ENCODE measurements around the gene COG1. TPM values are rescaled to one million over a fixed set of nuclear protein-coding genes. Genes with fewer than 3 reads are reported as not detected.

The COG1 gene
- total RNA-seq, 1 donor from 2014 or later = 45.6 TPM

DNA sequence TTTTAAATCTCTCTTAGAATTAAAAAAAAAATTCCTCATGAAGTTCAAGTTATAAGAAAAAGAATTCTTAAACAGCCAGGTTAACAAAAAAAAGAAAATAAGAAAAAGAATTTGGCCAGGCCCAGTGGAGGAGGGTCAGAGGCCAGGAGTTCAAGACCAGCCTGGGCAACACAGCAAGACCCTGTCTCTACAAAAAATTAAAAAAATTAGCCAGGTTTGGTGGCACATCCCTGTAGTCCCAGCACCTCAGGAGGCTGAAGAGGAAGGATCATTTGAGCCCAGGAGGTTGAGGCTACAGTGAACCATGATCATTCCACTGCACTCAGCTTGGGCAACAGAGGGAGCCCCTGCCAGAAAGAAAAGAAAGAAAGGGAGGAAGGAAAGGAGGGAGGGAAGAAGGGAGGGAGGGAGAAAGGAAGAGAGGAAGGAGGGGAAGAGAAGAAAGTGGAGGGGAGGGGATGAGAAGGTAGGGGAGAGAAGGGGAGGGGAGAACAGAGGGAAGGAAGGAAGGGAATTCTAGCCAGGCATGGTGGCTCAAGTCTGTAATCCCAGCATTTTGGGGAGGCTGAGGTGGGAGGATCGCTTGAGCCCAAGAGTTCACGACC, 30.9 kb downstream of the COG1 start:
- Mint-ChIP-seq H3K27ac (ENCODE audit: unreplicated experiment) (peak overlapping the region; percentile 50), H3K9me3 (ENCODE audit: unreplicated experiment) (no peaks in the 10 kb centered on the region), H3K27me3 (ENCODE audit: unreplicated experiment) (no peaks in the 10 kb centered on the region), H3K4me1 (ENCODE audit: unreplicated experiment) (peaks cover 34% of the 10 kb centered on the region), H3K4me3 (ENCODE audit: unreplicated experiment) (no peak overlapping the region), H3K36me3 (ENCODE audit: unreplicated experiment) (no peaks in the 10 kb centered on the region)
- TF ChIP-seq, protein P1, sequence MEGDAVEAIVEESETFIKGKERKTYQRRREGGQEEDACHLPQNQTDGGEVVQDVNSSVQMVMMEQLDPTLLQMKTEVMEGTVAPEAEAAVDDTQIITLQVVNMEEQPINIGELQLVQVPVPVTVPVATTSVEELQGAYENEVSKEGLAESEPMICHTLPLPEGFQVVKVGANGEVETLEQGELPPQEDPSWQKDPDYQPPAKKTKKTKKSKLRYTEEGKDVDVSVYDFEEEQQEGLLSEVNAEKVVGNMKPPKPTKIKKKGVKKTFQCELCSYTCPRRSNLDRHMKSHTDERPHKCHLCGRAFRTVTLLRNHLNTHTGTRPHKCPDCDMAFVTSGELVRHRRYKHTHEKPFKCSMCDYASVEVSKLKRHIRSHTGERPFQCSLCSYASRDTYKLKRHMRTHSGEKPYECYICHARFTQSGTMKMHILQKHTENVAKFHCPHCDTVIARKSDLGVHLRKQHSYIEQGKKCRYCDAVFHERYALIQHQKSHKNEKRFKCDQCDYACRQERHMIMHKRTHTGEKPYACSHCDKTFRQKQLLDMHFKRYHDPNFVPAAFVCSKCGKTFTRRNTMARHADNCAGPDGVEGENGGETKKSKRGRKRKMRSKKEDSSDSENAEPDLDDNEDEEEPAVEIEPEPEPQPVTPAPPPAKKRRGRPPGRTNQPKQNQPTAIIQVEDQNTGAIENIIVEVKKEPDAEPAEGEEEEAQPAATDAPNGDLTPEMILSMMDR (IDR thresholded peaks at IDR 0.05) = no peak
- DNase-seq (ENCODE audit: extremely low spot score, unreplicated experiment) = no peak

DNA sequence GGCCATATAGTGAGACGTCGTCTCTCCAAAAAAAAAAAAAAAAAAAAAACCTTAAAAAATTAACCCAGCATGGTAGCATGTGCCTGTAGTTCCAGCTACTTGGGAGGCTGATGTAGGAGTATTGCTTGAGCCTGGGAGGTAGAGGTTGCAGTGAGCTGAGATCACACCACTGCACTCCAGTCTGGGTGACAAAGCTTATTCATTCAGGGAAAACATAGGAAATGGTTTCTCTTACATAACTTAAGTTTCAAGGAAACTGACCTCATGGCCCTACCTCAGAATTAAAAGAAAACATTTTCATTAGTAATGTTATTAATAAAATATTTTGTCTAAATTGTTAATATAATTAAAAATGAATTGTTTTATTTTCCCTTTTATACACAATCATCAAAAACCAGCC, 31.4 kb downstream of the COG1 start:
- no peak for DNase-seq (ENCODE audit: extremely low spot score, unreplicated experiment)
- no peak overlapping the region for H3K4me3 Mint-ChIP-seq (ENCODE audit: unreplicated experiment)
- H3K36me3 Mint-ChIP-seq (ENCODE audit: unreplicated experiment) = no peaks in the 10 kb centered on the region
- H3K4me1 Mint-ChIP-seq (ENCODE audit: unreplicated experiment) = peaks cover 39% of the 10 kb centered on the region
- no peak overlapping the region for H3K27ac Mint-ChIP-seq (ENCODE audit: unreplicated experiment)
- no peaks in the 10 kb centered on the region for H3K27me3 Mint-ChIP-seq (ENCODE audit: unreplicated experiment)
- no peaks in the 10 kb centered on the region for H3K9me3 Mint-ChIP-seq (ENCODE audit: unreplicated experiment)
- TF ChIP-seq, protein P1 (IDR thresholded peaks at IDR 0.05) = no peak

DNA sequence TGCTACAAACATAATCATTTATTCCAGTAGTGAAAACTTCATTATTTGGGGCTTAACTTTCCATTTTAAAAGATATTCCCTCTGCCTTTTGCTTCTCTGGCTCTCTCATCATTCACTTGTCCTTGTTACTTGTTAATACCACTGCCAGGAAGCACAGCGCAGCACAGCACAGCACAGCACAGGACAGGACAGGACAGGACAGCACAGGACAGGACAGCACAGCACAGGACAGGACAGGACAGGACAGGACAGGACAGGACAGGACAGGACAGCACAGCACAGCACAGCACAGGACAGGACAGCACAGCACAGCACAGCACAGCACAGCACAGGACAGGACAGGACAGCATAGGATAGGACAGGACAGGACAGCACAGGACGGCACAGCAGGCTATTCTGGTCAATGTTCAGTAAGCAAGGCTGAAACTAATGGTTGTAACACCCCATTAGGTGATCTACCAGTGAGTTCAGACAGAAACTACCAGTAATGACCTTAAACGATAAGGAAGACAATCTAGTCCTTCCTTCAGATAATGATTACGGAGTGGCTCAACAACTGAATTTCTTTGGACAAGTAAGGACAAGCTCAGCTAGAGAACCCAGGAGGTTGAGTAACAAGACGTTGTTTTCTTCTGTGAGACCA, 31.9 kb downstream of the COG1 start:
- no peak for DNase-seq (ENCODE audit: extremely low spot score, unreplicated experiment)
- Mint-ChIP-seq H3K27me3 (ENCODE audit: unreplicated experiment) (no peaks in the 10 kb centered on the region), H3K4me3 (ENCODE audit: unreplicated experiment) (no peak overlapping the region), H3K9me3 (ENCODE audit: unreplicated experiment) (no peaks in the 10 kb centered on the region), H3K36me3 (ENCODE audit: unreplicated experiment) (no peaks in the 10 kb centered on the region), H3K27ac (ENCODE audit: unreplicated experiment) (no peak overlapping the region), H3K4me1 (ENCODE audit: unreplicated experiment) (peaks cover 42% of the 10 kb centered on the region)
- TF ChIP-seq, protein P1 (IDR thresholded peaks at IDR 0.05) = no peak

DNA sequence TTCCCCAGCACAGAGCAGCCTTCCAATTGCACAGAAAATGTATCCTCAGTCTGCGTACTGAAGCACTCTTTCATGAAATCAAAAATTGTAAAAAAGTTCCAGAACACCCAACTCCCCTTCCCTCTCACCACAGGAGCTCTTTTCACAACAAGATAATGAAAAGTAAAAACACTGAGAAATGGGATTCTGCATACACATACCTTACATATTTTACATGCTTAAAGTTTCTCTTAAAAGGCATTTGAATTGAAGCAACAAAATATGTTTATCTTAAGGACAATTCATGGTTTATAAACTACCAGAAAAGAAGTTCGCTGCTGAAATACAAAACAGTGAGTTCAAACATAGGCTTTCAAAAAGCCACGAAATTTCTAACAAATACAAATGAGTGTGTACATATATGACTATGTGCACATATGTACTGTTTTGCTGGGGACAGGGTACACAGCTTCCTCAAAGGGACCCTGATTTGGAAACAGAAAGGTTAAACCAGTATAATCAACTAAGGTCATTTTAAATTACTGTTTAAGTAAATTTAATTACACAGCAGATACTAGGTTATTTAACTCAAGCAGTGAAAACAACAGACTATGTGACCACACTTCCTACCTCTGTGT, 33.8 kb downstream of the COG1 start:
- DNase-seq (ENCODE audit: extremely low spot score, unreplicated experiment) = no peak
- peak overlapping the region; percentile 59 for H3K27ac Mint-ChIP-seq (ENCODE audit: unreplicated experiment)
- peak overlapping the region; percentile 45 for H3K4me3 Mint-ChIP-seq (ENCODE audit: unreplicated experiment)
- H3K9me3 Mint-ChIP-seq (ENCODE audit: unreplicated experiment) = no peaks in the 10 kb centered on the region
- peaks cover 57% of the 10 kb centered on the region for H3K4me1 Mint-ChIP-seq (ENCODE audit: unreplicated experiment)
- no peaks in the 10 kb centered on the region for H3K36me3 Mint-ChIP-seq (ENCODE audit: unreplicated experiment)
- TF ChIP-seq, protein P1 (IDR thresholded peaks at IDR 0.05) = no peak
- no peaks in the 10 kb centered on the region for H3K27me3 Mint-ChIP-seq (ENCODE audit: unreplicated experiment)

DNA sequence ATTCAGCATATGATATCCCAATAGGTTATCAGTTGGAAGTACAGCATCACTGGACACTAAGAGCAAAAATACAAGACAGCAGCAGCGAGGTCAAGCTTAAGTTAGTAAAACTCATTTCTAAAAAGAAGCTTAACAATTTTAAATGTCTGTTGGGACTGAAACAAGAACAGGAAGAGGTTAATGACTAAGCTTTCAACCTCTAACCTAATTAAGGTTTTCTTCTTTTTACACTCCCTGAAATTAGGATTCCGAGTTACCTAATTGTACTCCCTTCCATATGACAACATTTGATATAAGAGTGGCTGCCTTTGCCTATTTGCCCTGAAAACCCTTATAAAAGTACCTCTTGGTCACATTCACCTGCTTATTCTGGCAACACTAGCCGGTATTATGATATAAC, 34.5 kb downstream of the COG1 start:
- Mint-ChIP-seq H3K27me3 (ENCODE audit: unreplicated experiment) (no peaks in the 10 kb centered on the region), H3K36me3 (ENCODE audit: unreplicated experiment) (no peaks in the 10 kb centered on the region), H3K4me1 (ENCODE audit: unreplicated experiment) (peaks cover 57% of the 10 kb centered on the region), H3K27ac (ENCODE audit: unreplicated experiment) (peak overlapping the region; percentile 50), H3K9me3 (ENCODE audit: unreplicated experiment) (no peaks in the 10 kb centered on the region), H3K4me3 (ENCODE audit: unreplicated experiment) (no peak overlapping the region)
- DNase-seq (ENCODE audit: extremely low spot score, unreplicated experiment) = no peak
- TF ChIP-seq, protein P1 (IDR thresholded peaks at IDR 0.05) = no peak

Data from osteocyte (in vitro differentiated cells).